HEK293 (cell line): ENCODE results near the gene TDRD1.

ENCODE experiments used
- CTCF ChIA-PET: fragments of 350-600 bp; formaldehyde crosslinking; extraction: SDS; loops from one replicate; lab custom pipeline; 2021; ENCODE audit warnings: antibody characterized with exemption; lab: Yijun Ruan, JAX
- POLR2A ChIA-PET: fragments of 300-600 bp; formaldehyde crosslinking; extraction: SDS; loops from one replicate; lab custom pipeline; 2020; ENCODE audit warnings: antibody characterized with exemption, inconsistent platforms; lab: Yijun Ruan, JAX
- H3K27ac ChIP-seq: fragments of 200-500 bp; sonication (Bioruptor generic); 2 replicates; pipeline ENCODE4 v1.5.1; 2014; ENCODE audit warnings: low read depth, low read length, control low read depth, inconsistent platforms; ENCODE audit errors: extremely low read depth
- H3K36me3 ChIP-seq, 2 experiments: fragments of 200-500 bp in 1 of 2; sonication (Bioruptor generic) in 1 of 2; 1 replicate in 1 of 2; 2 replicates in 1 of 2; pipeline ENCODE4 v1.5.1; 2014 to 2017; ENCODE audit warnings: inconsistent platforms in 2 of 2, low read length in 2 of 2; ENCODE audit not compliant: control insufficient read depth in 2 of 2, insufficient read depth in 1 of 2
- H3K4me1 ChIP-seq: fragments of 200-500 bp; sonication (Bioruptor generic); 2 replicates; pipeline ENCODE4 v1.5.1; 2014; ENCODE audit warnings: mild to moderate bottlenecking, low read length, inconsistent platforms; ENCODE audit not compliant: control insufficient read depth, insufficient read depth
- H3K4me3 ChIP-seq: 2 replicates; pipeline ENCODE4 v1.5.1; 2011; ENCODE audit warnings: low read depth, mild to moderate bottlenecking, control low read depth, low read length, moderate library complexity
- H3K9me3 ChIP-seq: fragments of 200-500 bp; sonication (Bioruptor generic); 2 replicates; pipeline ENCODE4 v1.5.1; 2014; ENCODE audit warnings: low read depth, low read length, inconsistent platforms; ENCODE audit not compliant: control insufficient read depth, insufficient read depth
- BCL11A ChIP-seq: fragments of 450-650 bp; formaldehyde crosslinking; IDR thresholded peaks from 2 replicates; pipeline ENCODE4 v1.5.1; 2016; ENCODE audit warnings: low read depth, missing biosample characterization, missing genetic modification characterization
- PBX3 ChIP-seq: sonication (generic); formaldehyde crosslinking; IDR thresholded peaks from 2 replicates; pipeline ENCODE4 v1.8.1; 2022; ENCODE audit warnings: mild to moderate bottlenecking, moderate library complexity, missing genetic modification reagents
- SETDB1 ChIP-seq: IDR thresholded peaks from one replicate; pipeline ENCODE4 v1.6.1; 2017; ENCODE audit warnings: mild to moderate bottlenecking, low read length, moderate library complexity, mixed read lengths; ENCODE audit not compliant: insufficient read length
- SP3 ChIP-seq: fragments of 450-650 bp; formaldehyde crosslinking; IDR thresholded peaks from 2 replicates; pipeline ENCODE4 v1.5.1; 2016; ENCODE audit warnings: missing biosample characterization, missing genetic modification characterization
- ZBTB11 ChIP-seq: fragments of 450-650 bp; formaldehyde crosslinking; conservative IDR thresholded peaks from 2 replicates; pipeline ENCODE4 v1.5.1; 2016; ENCODE audit warnings: low read depth, missing biosample characterization, missing genetic modification characterization
- ZNF18 ChIP-seq: fragments of 450-650 bp; formaldehyde crosslinking; IDR thresholded peaks from 2 replicates; pipeline ENCODE4 v1.5.1; 2016; ENCODE audit warnings: missing biosample characterization, missing genetic modification characterization
- ZNF26 ChIP-seq: fragments of 450-650 bp; formaldehyde crosslinking; IDR thresholded peaks from 2 replicates; pipeline ENCODE4 v1.5.1; 2016; ENCODE audit warnings: missing biosample characterization, missing genetic modification characterization
- ZNF354C ChIP-seq: fragments of 450-650 bp; formaldehyde crosslinking; IDR thresholded peaks from 2 replicates; pipeline ENCODE4 v1.5.1; 2016; ENCODE audit warnings: missing biosample characterization, missing genetic modification characterization, low read depth, borderline replicate concordance
- ZNF37A ChIP-seq: fragments of 450-650 bp; IDR thresholded peaks from 2 replicates; pipeline ENCODE4 v1.5.1; 2018; ENCODE audit warnings: missing biosample characterization, missing genetic modification characterization
- ZNF391 ChIP-seq: fragments of 450-650 bp; formaldehyde crosslinking; IDR thresholded peaks from 2 replicates; pipeline ENCODE4 v1.5.1; 2016; ENCODE audit warnings: low read depth, missing biosample characterization, missing genetic modification characterization, borderline replicate concordance
- ZNF544 ChIP-seq: fragments of 450-650 bp; formaldehyde crosslinking; IDR thresholded peaks from 2 replicates; pipeline ENCODE4 v1.5.0; 2017; ENCODE audit warnings: missing biosample characterization, missing genetic modification characterization
- ZNF571 ChIP-seq: fragments of 450-650 bp; formaldehyde crosslinking; IDR thresholded peaks from 2 replicates; pipeline ENCODE4 v1.5.0; 2017; ENCODE audit warnings: missing biosample characterization, missing genetic modification characterization
- ZNF600 ChIP-seq: fragments of 450-650 bp; formaldehyde crosslinking; IDR thresholded peaks from 2 replicates; pipeline ENCODE4 v1.5.1; 2016; ENCODE audit warnings: missing biosample characterization, missing genetic modification characterization
- ZNF610 ChIP-seq: fragments of 450-650 bp; formaldehyde crosslinking; IDR thresholded peaks from 2 replicates; pipeline ENCODE4 v1.5.1; 2016; ENCODE audit warnings: missing biosample characterization, missing genetic modification characterization, borderline replicate concordance
- ZNF654 ChIP-seq: fragments of 450-650 bp; formaldehyde crosslinking; IDR thresholded peaks from 2 replicates; pipeline ENCODE4 v1.5.1; 2016; ENCODE audit warnings: low read depth, missing biosample characterization, missing genetic modification characterization
- ZSCAN18 ChIP-seq: fragments of 450-650 bp; formaldehyde crosslinking; IDR thresholded peaks from 2 replicates; pipeline ENCODE4 v1.5.1; 2016; ENCODE audit warnings: missing biosample characterization, missing genetic modification characterization
- ZSCAN23 ChIP-seq: fragments of 450-650 bp; formaldehyde crosslinking; IDR thresholded peaks from 2 replicates; pipeline ENCODE4 v1.5.1; 2016; ENCODE audit warnings: missing biosample characterization, missing genetic modification characterization

Gene TDRD1

GRCh38 chr10:114183563-114183962 lies 4.4 kb downstream of the TDRD1 start (continued):
- no peak for TF ChIP-seq ZNF600
- no peak for TF ChIP-seq ZNF654

- CTCF ChIA-PET = interaction anchor here (0.5 kb wide), 1 partner anchor 275 kb away, joined by 3 read pairs; no protein-coding TSS in a partner anchor
These were observed 5.1 kb downstream of the TDRD1 start for GRCh38 chr10:114184276-114184675.

More at GRCh38 chr10:114184276-114184675, 5.1 kb downstream of the TDRD1 start:
- TF ChIP-seq ZNF391 (no peak), ZBTB11 (no peak), SP3 (tag by site-specific recombination) (no peak), ZNF571 (tag by site-specific recombination) (no peak), PBX3 (no peak), ZNF544 (tag by site-specific recombination) (no peak), ZSCAN18 (no peak), BCL11A (tag by site-specific recombination) (no peak), ZNF26 (tag by site-specific recombination) (no peak), SETDB1 (no peak), ZNF354C (tag by site-specific recombination) (no peak), ZNF18 (tag by site-specific recombination) (no peak), ZSCAN23 (tag by site-specific recombination) (no peak), ZNF610 (no peak), ZNF37A (tag by site-specific recombination) (no peak)
- Histone ChIP-seq H3K27ac (no peak overlapping the region), H3K4me1 (no peaks in the 10 kb centered on the region), H3K36me3 (no peaks in the 10 kb centered on the region), H3K4me3 (no peak overlapping the region), H3K9me3 (no peaks in the 10 kb centered on the region)
- POLR2A ChIA-PET = interaction anchor here (0.5 kb wide), 1 partner anchor 46 kb away, joined by 3 read pairs; no protein-coding TSS in a partner anchor
